Measurements from ENCODE around the gene ARIH2. TPM values are rescaled to one million over a fixed set of nuclear protein-coding genes. Genes with fewer than 3 reads are reported as not detected.

Gene ARIH2
- total RNA-seq, 1 experiment from 2014 or later, result 167 TPM

- no peaks in the 10 kb centered on the region for H3K9me3 Mint-ChIP-seq (ENCODE audit: unreplicated experiment)
- DNase-seq (ENCODE audit: unreplicated experiment), result peak; percentile 45
- intact Hi-C loops (cut with micrococcal nuclease), result loop anchor here (2.0 to 10.0 kb wide), 3 partner anchors 73 to 225 kb away; partner anchors contain the start of genes PRKAR2A and WDR6
- BruUV-seq (replicated peaks), result TSS peak; percentile 54
- no peaks in the 10 kb centered on the region for H3K27me3 Mint-ChIP-seq (ENCODE audit: insufficient read depth, unreplicated experiment)
- peak overlapping the region; percentile 95 for H3K4me3 Mint-ChIP-seq (ENCODE audit: unreplicated experiment)
- ChIA-PET POLR2A (interaction anchor here (0.6 to 3.4 kb wide), 41 partner anchors 9 to 926 kb away, joined by 3 to 46 read pairs (median 4); partner anchors contain the start of genes CCDC51, CELSR3, DAG1 and DALRD3), CTCF (interaction anchor here (0.6 to 1.3 kb wide), 8 partner anchors 39 to 803 kb away, joined by 3 to 6 read pairs (median 4); partner anchors contain the start of gene NDUFAF3)
- H3K4me1 Mint-ChIP-seq (ENCODE audit: insufficient read depth, unreplicated experiment), result no peaks in the 10 kb centered on the region
- H3K36me3 Mint-ChIP-seq (ENCODE audit: insufficient read depth, unreplicated experiment), result peaks cover 35% of the 10 kb centered on the region
- no peak for TF ChIP-seq CTCF (IDR thresholded peaks at IDR 0.05; ENCODE audit: unreplicated experiment)
- peak overlapping the region; percentile 96 for H3K27ac Mint-ChIP-seq (ENCODE audit: low read depth, unreplicated experiment)
These were observed 835 bp downstream of the ARIH2 start for GRCh38 chr3:48919215-48920138.

- no peak for TF ChIP-seq CTCF (IDR thresholded peaks at IDR 0.05; ENCODE audit: unreplicated experiment)
- H3K36me3 Mint-ChIP-seq (ENCODE audit: insufficient read depth, unreplicated experiment), result peaks cover 68% of the 10 kb centered on the region
- no peaks in the 10 kb centered on the region for H3K27me3 Mint-ChIP-seq (ENCODE audit: insufficient read depth, unreplicated experiment)
- no TSS peak for BruUV-seq (replicated peaks)
- ChIA-PET POLR2A (interaction anchor here (0.6 to 5.5 kb wide), 2 partner anchors 8 to 152 kb away, joined by 3 to 46 read pairs; partner anchors contain the start of gene ARIH2), CTCF (interaction anchor here (0.6 kb wide), 1 partner anchor 15 kb away, joined by 3 read pairs; no protein-coding TSS in a partner anchor)
- intact Hi-C loops (cut with micrococcal nuclease), result no loop called here
- H3K4me1 Mint-ChIP-seq (ENCODE audit: insufficient read depth, unreplicated experiment), result peaks cover 27% of the 10 kb centered on the region
- DNase-seq (ENCODE audit: unreplicated experiment), result peak; percentile 27
- no peak overlapping the region for H3K4me3 Mint-ChIP-seq (ENCODE audit: unreplicated experiment)
- no peak overlapping the region for H3K27ac Mint-ChIP-seq (ENCODE audit: low read depth, unreplicated experiment)
- H3K9me3 Mint-ChIP-seq (ENCODE audit: unreplicated experiment), result no peaks in the 10 kb centered on the region
These were observed 8.1 kb downstream of the ARIH2 start for GRCh38 chr3:48926425-48927392.

GRCh38 chr3:48927928-48928327 lies 9.3 kb downstream of the ARIH2 start:
- BruUV-seq (replicated peaks), result no TSS peak
- peak; percentile 18 for DNase-seq (ENCODE audit: unreplicated experiment)
- intact Hi-C loops (cut with micrococcal nuclease), result no loop called here
- TF ChIP-seq CTCF (IDR thresholded peaks at IDR 0.05; ENCODE audit: unreplicated experiment), result no peak
- Mint-ChIP-seq H3K27ac (ENCODE audit: low read depth, unreplicated experiment) (peak overlapping the region; percentile 39), H3K27me3 (ENCODE audit: insufficient read depth, unreplicated experiment) (no peaks in the 10 kb centered on the region), H3K4me3 (ENCODE audit: unreplicated experiment) (no peak overlapping the region), H3K36me3 (ENCODE audit: insufficient read depth, unreplicated experiment) (peaks cover 63% of the 10 kb centered on the region), H3K9me3 (ENCODE audit: unreplicated experiment) (peaks cover 5% of the 10 kb centered on the region), H3K4me1 (ENCODE audit: insufficient read depth, unreplicated experiment) (peaks cover 39% of the 10 kb centered on the region)
- ChIA-PET POLR2A (interaction anchor here (0.7 to 5.5 kb wide), 3 partner anchors 9 to 27 kb away, joined by 3 to 46 read pairs (median 4); partner anchors contain the start of gene ARIH2), CTCF (no interaction called here)
